ENCODE measurements around the gene ADARB1. TPM values are rescaled to one million over a fixed set of nuclear protein-coding genes. Genes with fewer than 3 reads are reported as not detected.

ADARB1 gene
- total RNA-seq, 4 donors from 2014 or later = 12.1 to 32.4 (median 14.4) TPM

DNA sequence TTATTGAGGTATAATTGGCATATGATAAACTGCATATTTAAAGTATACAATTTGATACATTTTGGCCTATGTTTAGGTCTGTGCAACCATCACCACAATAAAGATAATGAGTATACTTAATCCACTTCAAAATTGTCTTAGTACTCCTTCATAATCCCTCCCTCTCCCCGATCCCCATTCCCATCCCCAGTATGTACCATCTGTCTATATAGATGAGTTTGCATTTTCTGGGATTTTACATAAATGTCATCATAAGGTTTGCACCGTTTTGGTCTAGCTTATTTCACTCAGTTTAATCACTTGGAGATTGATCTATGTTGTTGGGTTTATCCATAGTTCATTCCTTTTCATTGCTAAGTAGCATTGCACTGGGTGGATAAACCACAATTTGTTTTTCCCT, 139.0 kb downstream of the ADARB1 start:
- TF ChIP-seq, protein P1, sequence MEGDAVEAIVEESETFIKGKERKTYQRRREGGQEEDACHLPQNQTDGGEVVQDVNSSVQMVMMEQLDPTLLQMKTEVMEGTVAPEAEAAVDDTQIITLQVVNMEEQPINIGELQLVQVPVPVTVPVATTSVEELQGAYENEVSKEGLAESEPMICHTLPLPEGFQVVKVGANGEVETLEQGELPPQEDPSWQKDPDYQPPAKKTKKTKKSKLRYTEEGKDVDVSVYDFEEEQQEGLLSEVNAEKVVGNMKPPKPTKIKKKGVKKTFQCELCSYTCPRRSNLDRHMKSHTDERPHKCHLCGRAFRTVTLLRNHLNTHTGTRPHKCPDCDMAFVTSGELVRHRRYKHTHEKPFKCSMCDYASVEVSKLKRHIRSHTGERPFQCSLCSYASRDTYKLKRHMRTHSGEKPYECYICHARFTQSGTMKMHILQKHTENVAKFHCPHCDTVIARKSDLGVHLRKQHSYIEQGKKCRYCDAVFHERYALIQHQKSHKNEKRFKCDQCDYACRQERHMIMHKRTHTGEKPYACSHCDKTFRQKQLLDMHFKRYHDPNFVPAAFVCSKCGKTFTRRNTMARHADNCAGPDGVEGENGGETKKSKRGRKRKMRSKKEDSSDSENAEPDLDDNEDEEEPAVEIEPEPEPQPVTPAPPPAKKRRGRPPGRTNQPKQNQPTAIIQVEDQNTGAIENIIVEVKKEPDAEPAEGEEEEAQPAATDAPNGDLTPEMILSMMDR (IDR thresholded peaks at IDR 0.05; ENCODE audit: low read depth) = no peak

DNA sequence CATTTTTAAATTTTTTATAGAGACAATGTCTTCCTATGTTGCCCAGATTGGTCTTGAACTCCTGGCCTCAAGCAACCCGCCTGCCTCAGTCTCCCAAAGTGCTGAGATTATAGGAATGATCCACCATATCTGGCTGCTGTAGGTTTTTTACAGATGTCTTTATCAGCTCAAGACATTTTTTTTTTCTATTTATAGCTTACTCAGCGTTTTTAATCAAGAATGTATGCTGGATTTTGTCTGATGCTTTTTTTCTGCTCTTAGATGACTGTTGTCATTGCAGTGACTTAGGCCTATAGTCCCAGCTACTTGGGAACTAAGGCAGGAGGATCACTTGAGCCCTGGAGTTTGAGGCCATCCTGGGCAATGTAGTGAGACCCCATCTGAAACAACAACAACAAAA, 140.8 kb downstream of the ADARB1 start:
- TF ChIP-seq, protein P1 (IDR thresholded peaks at IDR 0.05; ENCODE audit: low read depth) = no peak

GRCh38 chr21:45217010-45217409, 142.6 kb downstream of the ADARB1 start:
- TF ChIP-seq, protein P1 (IDR thresholded peaks at IDR 0.05; ENCODE audit: low read depth) = no peak

DNA sequence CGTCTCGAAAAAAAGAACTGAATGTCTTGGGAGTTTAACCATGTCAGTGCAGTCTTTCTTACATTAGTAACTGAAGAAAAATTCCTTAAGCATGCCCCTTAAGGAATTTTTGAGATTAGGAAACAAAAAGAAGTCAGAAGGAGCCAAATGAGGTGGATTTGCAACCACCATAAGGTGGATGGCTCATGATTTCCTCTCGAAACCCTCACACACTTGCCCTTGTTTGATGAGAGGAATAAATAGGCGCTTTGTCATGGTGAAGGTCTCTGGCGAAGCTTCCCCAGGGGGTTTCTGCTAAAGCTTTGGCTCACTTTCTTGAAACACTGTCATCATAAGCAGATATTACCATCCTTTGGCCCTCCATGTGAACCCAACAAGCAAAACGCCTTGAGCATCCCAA, 145.1 kb downstream of the ADARB1 start:
- TF ChIP-seq, protein P1 (IDR thresholded peaks at IDR 0.05; ENCODE audit: low read depth) = no peak

GRCh38 chr21:45220071-45220481, 145.7 kb downstream of the ADARB1 start:
- TF ChIP-seq, protein P1 (IDR thresholded peaks at IDR 0.05; ENCODE audit: low read depth) = no peak

- TF ChIP-seq, protein P1 (IDR thresholded peaks at IDR 0.05; ENCODE audit: low read depth) = no peak
Observed at GRCh38 chr21:45220714-45221490, 146.5 kb downstream of the ADARB1 start.

GRCh38 chr21:45222001-45222400, 147.6 kb downstream of the ADARB1 start:
- TF ChIP-seq, protein P1 (IDR thresholded peaks at IDR 0.05; ENCODE audit: low read depth) = no peak
